ENCODE results near the gene CENPS. TPM values are rescaled to one million over a fixed set of nuclear protein-coding genes. Genes with fewer than 3 reads are reported as not detected.
A peak's percentile ranks its signal among the peaks of the same experiment; 100 is the strongest.

The CENPS gene
- total and polyA plus RNA-seq, 9 of the 15 experiments (the other 6 are each of a cell fraction or from before 2014, with no cell fraction given) = 10.2 to 36.0 (median 26.0) TPM

DNA sequence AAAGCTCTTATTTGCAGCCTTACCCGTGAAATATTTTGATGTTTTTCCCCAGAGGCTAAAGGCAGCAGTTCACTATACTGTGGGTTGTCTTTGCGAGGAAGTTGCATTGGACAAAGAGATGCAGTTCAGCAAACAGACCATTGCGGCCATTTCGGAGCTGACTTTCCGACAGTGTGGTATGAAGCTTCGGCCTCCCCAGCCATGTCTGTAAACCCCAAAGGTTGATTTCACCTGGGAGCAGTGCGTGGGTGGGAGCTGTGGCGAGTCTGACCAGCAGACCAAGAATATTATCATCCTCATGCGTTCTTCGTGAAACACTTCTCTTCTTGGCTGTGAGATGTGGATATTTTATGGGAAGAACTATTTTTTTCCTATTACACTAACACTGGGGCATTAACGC is 3.6 kb downstream of the CENPS start:
- no peaks in the 10 kb centered on the region for H3K27me3 ChIP-seq (ENCODE audit: control insufficient read depth in 2 of 2, insufficient read depth in 2 of 2, low read length in 2 of 2)
- FAIRE-seq = no peak
- H3K4me2 ChIP-seq (ENCODE audit: insufficient read depth, low read length) = no peak overlapping the region
- peaks cover 12% of the 10 kb centered on the region; the same call in 2 of the 3 replicates for H3K79me2 ChIP-seq (ENCODE audit: control insufficient read depth, insufficient read depth, low read length)
- peaks cover 3% of the 10 kb centered on the region for H3K9me1 ChIP-seq (ENCODE audit: control insufficient read depth, insufficient read depth, low read length)
- peak overlapping the region in 1 of 2 experiments; percentile 11; a peak in 1 of 4 replicates for H3K9ac ChIP-seq (ENCODE audit: insufficient read depth in 1 of 2, low read depth in 2 of 2, low read length in 2 of 2)
- CTCF ChIA-PET (ENCODE audit: low intra/inter-chr PET ratio) = no interaction called here
- H3K36me3 ChIP-seq (ENCODE audit: control insufficient read depth, insufficient read depth, low read length) = no peaks in the 10 kb centered on the region
- H4K20me1 ChIP-seq (replicated peaks; ENCODE audit: control insufficient read depth, insufficient read depth, low read length) = no peaks in the 10 kb centered on the region
- in situ Hi-C loops (cut with MboI) = loop anchor here (5.0 kb wide), 1 partner anchor 59 kb away; no protein-coding TSS in a partner anchor
- H3K4me1 ChIP-seq (replicated peaks in 1 of 2; ENCODE audit: control insufficient read depth in 2 of 2, insufficient read depth in 2 of 2, low read length in 2 of 2) = peaks cover 9 to 20% of the 10 kb centered on the region in 2 experiments; a peak in 4 of 5 replicates
- intact Hi-C loops (cut with micrococcal nuclease) = no loop called here
- no peaks in the 10 kb centered on the region for H3K9me3 ChIP-seq (replicated peaks; ENCODE audit: control insufficient read depth, insufficient read depth, low read depth, low read length)
- DNase-seq (ENCODE audit: extremely low read depth in 1 of 4, low spot score in 3 of 4) = no peak
- ATAC-seq = no peak
- no peak overlapping the region for H3K27ac ChIP-seq (ENCODE audit: extremely low read depth, low read depth, low read length)
- POLR2A ChIA-PET = interaction anchor here (0.6 to 1.9 kb wide), 5 partner anchors 9 to 488 kb away, joined by 3 to 9 read pairs (median 3); partner anchors contain the start of gene CORT
- 66% methylated on average over 11 of the region's 11 CpGs for WGBS (ENCODE audit: insufficient coverage, low coverage, missing lambda C conversion rate)
- H3K4me3 ChIP-seq = no peak overlapping the region
- H2AFZ ChIP-seq (ENCODE audit: low read depth, low read length) = no peak overlapping the region
- no TSS peak for BruUV-seq (replicated peaks)
- TF ChIP-seq MAZ (CRISPR knock-in tag; conservative IDR thresholded peaks at IDR 0.05 in 1 of 2, IDR thresholded peaks at IDR 0.05 in 1 of 2) (no peak), CBX2 (IDR thresholded peaks at IDR 0.05; ENCODE audit: insufficient read depth, low read length, poor library complexity, severe bottlenecking) (no peak), EGR1 (conservative IDR thresholded peaks at IDR 0.05) (peak; percentile 35; the same call in 1 of the 2 replicates), ETV1 (tag; conservative IDR thresholded peaks at IDR 0.05; ENCODE audit: low read depth) (no peak), PRMT5 (CRISPR knock-in tag; IDR thresholded peaks at IDR 0.05) (no peak), BRF1 (IDR thresholded peaks at IDR 0.05; ENCODE audit: borderline replicate concordance, extremely low read depth, insufficient read length) (no peak), ETS2 (tag; IDR thresholded peaks at IDR 0.05; ENCODE audit: borderline replicate concordance, poor library complexity, severe bottlenecking) (no peak), POLR2AphosphoS2 (IDR thresholded peaks at IDR 0.05; ENCODE audit: low read length) (no peak), ZNF175 (CRISPR knock-in tag; IDR thresholded peaks at IDR 0.05; ENCODE audit: low read depth) (no peak), ZBTB7A (IDR thresholded peaks at IDR 0.05; ENCODE audit: borderline replicate concordance, control insufficient read depth, low read depth, low read length) (no peak), ARID3A (IDR thresholded peaks at IDR 0.05; ENCODE audit: borderline replicate concordance, low read depth, low read length) (no peak), ZNF507 (tag; conservative IDR thresholded peaks at IDR 0.05) (no peak), GTF2E2 (tag; IDR thresholded peaks at IDR 0.05) (no peak), MEIS2 (IDR thresholded peaks at IDR 0.05; ENCODE audit: partially characterized antibody) (peak; percentile 0), PHTF2 (CRISPR knock-in tag; IDR thresholded peaks at IDR 0.05) (no peak)
- TF ChIP-seq, protein P1, sequence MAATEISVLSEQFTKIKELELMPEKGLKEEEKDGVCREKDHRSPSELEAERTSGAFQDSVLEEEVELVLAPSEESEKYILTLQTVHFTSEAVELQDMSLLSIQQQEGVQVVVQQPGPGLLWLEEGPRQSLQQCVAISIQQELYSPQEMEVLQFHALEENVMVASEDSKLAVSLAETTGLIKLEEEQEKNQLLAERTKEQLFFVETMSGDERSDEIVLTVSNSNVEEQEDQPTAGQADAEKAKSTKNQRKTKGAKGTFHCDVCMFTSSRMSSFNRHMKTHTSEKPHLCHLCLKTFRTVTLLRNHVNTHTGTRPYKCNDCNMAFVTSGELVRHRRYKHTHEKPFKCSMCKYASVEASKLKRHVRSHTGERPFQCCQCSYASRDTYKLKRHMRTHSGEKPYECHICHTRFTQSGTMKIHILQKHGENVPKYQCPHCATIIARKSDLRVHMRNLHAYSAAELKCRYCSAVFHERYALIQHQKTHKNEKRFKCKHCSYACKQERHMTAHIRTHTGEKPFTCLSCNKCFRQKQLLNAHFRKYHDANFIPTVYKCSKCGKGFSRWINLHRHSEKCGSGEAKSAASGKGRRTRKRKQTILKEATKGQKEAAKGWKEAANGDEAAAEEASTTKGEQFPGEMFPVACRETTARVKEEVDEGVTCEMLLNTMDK (IDR thresholded peaks at IDR 0.05; ENCODE audit: borderline replicate concordance, insufficient read depth, low read depth, low read length, poor library complexity, severe bottlenecking) = no peak
- TF ChIP-seq, protein P2, sequence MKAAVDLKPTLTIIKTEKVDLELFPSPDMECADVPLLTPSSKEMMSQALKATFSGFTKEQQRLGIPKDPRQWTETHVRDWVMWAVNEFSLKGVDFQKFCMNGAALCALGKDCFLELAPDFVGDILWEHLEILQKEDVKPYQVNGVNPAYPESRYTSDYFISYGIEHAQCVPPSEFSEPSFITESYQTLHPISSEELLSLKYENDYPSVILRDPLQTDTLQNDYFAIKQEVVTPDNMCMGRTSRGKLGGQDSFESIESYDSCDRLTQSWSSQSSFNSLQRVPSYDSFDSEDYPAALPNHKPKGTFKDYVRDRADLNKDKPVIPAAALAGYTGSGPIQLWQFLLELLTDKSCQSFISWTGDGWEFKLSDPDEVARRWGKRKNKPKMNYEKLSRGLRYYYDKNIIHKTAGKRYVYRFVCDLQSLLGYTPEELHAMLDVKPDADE (conservative IDR thresholded peaks at IDR 0.05; ENCODE audit: control insufficient read depth, low read depth, low read length) = no peak

Data from K562 (cell line).